ENCODE measurements around the gene TBKBP1.
"Not testable (repeated sequence)": the region's sequence is repeated elsewhere in the genome, so short reads cannot be mapped to it uniquely, and the experiment has no call there.

Gene TBKBP1

GRCh38 chr17:47663912-47664623 is 29.9 kb upstream of the TBKBP1 start:
- Histone ChIP-seq H3K9me3 (ENCODE audit: control insufficient read depth, low read length) (no peaks in the 10 kb centered on the region), H3K27me3 (ENCODE audit: control insufficient read depth, insufficient read depth, low read length) (no peaks in the 10 kb centered on the region), H3K4me3 (ENCODE audit: low read length) (no peak overlapping the region), H3K9ac (ENCODE audit: low read length) (no peak overlapping the region), H3K4me1 (ENCODE audit: control insufficient read depth, insufficient read depth, low read length) (no peaks in the 10 kb centered on the region), H3K36me3 (ENCODE audit: control insufficient read depth, insufficient read depth, low read length) (peaks cover 12% of the 10 kb centered on the region)

- Histone ChIP-seq H3K9me3 (ENCODE audit: control insufficient read depth, low read length) (no peaks in the 10 kb centered on the region), H3K36me3 (ENCODE audit: control insufficient read depth, insufficient read depth, low read length) (peaks cover 12% of the 10 kb centered on the region), H3K9ac (ENCODE audit: low read length) (no peak overlapping the region), H3K27me3 (ENCODE audit: control insufficient read depth, insufficient read depth, low read length) (no peaks in the 10 kb centered on the region), H3K4me3 (ENCODE audit: low read length) (no peak overlapping the region), H3K4me1 (ENCODE audit: control insufficient read depth, insufficient read depth, low read length) (no peaks in the 10 kb centered on the region)
Observed at GRCh38 chr17:47664624-47664941, 29.4 kb upstream of the TBKBP1 start.

DNA sequence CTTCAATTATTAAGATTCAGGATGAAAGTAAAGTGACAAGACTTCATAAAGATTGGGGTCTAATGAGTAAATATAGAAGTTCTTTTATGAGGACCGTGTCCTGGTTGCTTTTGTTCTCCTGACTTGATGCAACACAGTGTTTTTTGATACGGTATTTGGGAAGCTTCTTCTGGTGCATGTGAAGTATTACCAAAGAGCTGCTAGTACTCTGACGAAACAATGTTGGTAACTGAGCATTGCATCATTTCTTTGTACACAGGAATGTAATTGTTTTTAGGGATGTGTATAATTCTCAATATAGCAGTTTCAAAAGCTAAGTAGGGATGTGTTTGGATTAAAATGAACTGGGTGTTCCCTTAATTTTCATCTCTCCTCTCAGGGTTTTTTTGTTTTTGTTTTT is 28.3 kb upstream of the TBKBP1 start:
- no peaks in the 10 kb centered on the region for H3K9me3 ChIP-seq (ENCODE audit: control insufficient read depth, low read length)
- H3K4me3 ChIP-seq (ENCODE audit: low read length) = no peak overlapping the region
- no peaks in the 10 kb centered on the region for H3K27me3 ChIP-seq (ENCODE audit: control insufficient read depth, insufficient read depth, low read length)
- H3K9ac ChIP-seq (ENCODE audit: low read length) = no peak overlapping the region
- peaks cover 7% of the 10 kb centered on the region for H3K36me3 ChIP-seq (ENCODE audit: control insufficient read depth, insufficient read depth, low read length)
- H3K4me1 ChIP-seq (ENCODE audit: control insufficient read depth, insufficient read depth, low read length) = no peaks in the 10 kb centered on the region

DNA sequence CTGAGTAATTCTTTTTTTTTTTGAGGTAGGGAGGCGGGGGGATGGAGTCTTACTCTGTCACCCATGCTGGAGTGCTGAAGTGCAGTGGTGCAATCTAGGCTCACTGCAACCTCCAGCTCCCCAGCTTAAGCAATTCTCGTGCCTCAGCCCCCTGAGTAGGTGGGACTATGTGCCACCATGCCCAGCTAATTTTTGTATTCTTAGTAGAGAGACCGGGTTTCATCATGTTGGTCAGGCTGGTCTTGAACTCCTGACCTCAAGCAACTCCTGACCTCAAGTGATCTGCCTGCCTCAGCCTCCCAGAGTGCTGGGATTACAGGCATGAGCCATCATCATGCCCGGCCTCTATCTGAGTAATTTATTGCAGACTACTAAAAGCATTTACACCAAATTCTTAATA is 24.9 kb upstream of the TBKBP1 start:
- no peaks in the 10 kb centered on the region for H3K4me1 ChIP-seq (ENCODE audit: control insufficient read depth, insufficient read depth, low read length)
- no peaks in the 10 kb centered on the region for H3K9me3 ChIP-seq (ENCODE audit: control insufficient read depth, low read length)
- no peak overlapping the region for H3K9ac ChIP-seq (ENCODE audit: low read length)
- H3K4me3 ChIP-seq (ENCODE audit: low read length) = no peak overlapping the region
- peaks cover 6% of the 10 kb centered on the region for H3K36me3 ChIP-seq (ENCODE audit: control insufficient read depth, insufficient read depth, low read length)
- H3K27me3 ChIP-seq (ENCODE audit: control insufficient read depth, insufficient read depth, low read length) = no peaks in the 10 kb centered on the region

- Histone ChIP-seq H3K4me1 (ENCODE audit: control insufficient read depth, insufficient read depth, low read length) (no peaks in the 10 kb centered on the region), H3K9me3 (ENCODE audit: control insufficient read depth, low read length) (no peaks in the 10 kb centered on the region), H3K9ac (ENCODE audit: low read length) (no peak overlapping the region), H3K4me3 (ENCODE audit: low read length) (no peak overlapping the region), H3K27me3 (ENCODE audit: control insufficient read depth, insufficient read depth, low read length) (no peaks in the 10 kb centered on the region), H3K36me3 (ENCODE audit: control insufficient read depth, insufficient read depth, low read length) (peaks cover 2% of the 10 kb centered on the region)
Observed at GRCh38 chr17:47670064-47670463, 23.9 kb upstream of the TBKBP1 start.

- Histone ChIP-seq H3K4me1 (ENCODE audit: control insufficient read depth, insufficient read depth, low read length) (no peaks in the 10 kb centered on the region), H3K36me3 (ENCODE audit: control insufficient read depth, insufficient read depth, low read length) (peaks cover 12% of the 10 kb centered on the region), H3K9me3 (ENCODE audit: control insufficient read depth, low read length) (no peaks in the 10 kb centered on the region), H3K9ac (ENCODE audit: low read length) (no peak overlapping the region), H3K27me3 (ENCODE audit: control insufficient read depth, insufficient read depth, low read length) (no peaks in the 10 kb centered on the region), H3K4me3 (ENCODE audit: low read length) (no peak overlapping the region)
Observed at GRCh38 chr17:47674499-47674898, 19.5 kb upstream of the TBKBP1 start.

GRCh38 chr17:47675380-47676198 is 18.4 kb upstream of the TBKBP1 start:
- Histone ChIP-seq H3K27me3 (ENCODE audit: control insufficient read depth, insufficient read depth, low read length) (no peaks in the 10 kb centered on the region), H3K9ac (ENCODE audit: low read length) (no peak overlapping the region), H3K4me1 (ENCODE audit: control insufficient read depth, insufficient read depth, low read length) (no peaks in the 10 kb centered on the region), H3K4me3 (ENCODE audit: low read length) (no peak overlapping the region), H3K9me3 (ENCODE audit: control insufficient read depth, low read length) (no peaks in the 10 kb centered on the region), H3K36me3 (ENCODE audit: control insufficient read depth, insufficient read depth, low read length) (peaks cover 12% of the 10 kb centered on the region)

- Histone ChIP-seq H3K36me3 (ENCODE audit: control insufficient read depth, insufficient read depth, low read length) (peaks cover 12% of the 10 kb centered on the region), H3K4me1 (ENCODE audit: control insufficient read depth, insufficient read depth, low read length) (no peaks in the 10 kb centered on the region), H3K9ac (ENCODE audit: low read length) (no peak overlapping the region), H3K9me3 (ENCODE audit: control insufficient read depth, low read length) (no peaks in the 10 kb centered on the region), H3K4me3 (ENCODE audit: low read length) (no peak overlapping the region), H3K27me3 (ENCODE audit: control insufficient read depth, insufficient read depth, low read length) (no peaks in the 10 kb centered on the region)
Observed at GRCh38 chr17:47676199-47676472, 17.8 kb upstream of the TBKBP1 start.

- Histone ChIP-seq H3K4me1 (ENCODE audit: control insufficient read depth, insufficient read depth, low read length) (no peaks in the 10 kb centered on the region), H3K36me3 (ENCODE audit: control insufficient read depth, insufficient read depth, low read length) (peaks cover 12% of the 10 kb centered on the region), H3K9me3 (ENCODE audit: control insufficient read depth, low read length) (no peaks in the 10 kb centered on the region), H3K27me3 (ENCODE audit: control insufficient read depth, insufficient read depth, low read length) (no peaks in the 10 kb centered on the region), H3K9ac (ENCODE audit: low read length) (no peak overlapping the region), H3K4me3 (ENCODE audit: low read length) (no peak overlapping the region)
Observed at GRCh38 chr17:47676510-47677165, 17.3 kb upstream of the TBKBP1 start.

GRCh38 chr17:47678196-47678595 is 15.8 kb upstream of the TBKBP1 start:
- Histone ChIP-seq H3K4me3 (ENCODE audit: low read length) (no peak overlapping the region), H3K4me1 (ENCODE audit: control insufficient read depth, insufficient read depth, low read length) (no peaks in the 10 kb centered on the region), H3K9ac (ENCODE audit: low read length) (no peak overlapping the region), H3K9me3 (ENCODE audit: control insufficient read depth, low read length) (no peaks in the 10 kb centered on the region), H3K27me3 (ENCODE audit: control insufficient read depth, insufficient read depth, low read length) (no peaks in the 10 kb centered on the region), H3K36me3 (ENCODE audit: control insufficient read depth, insufficient read depth, low read length) (peaks cover 12% of the 10 kb centered on the region)

GRCh38 chr17:47682138-47682537 is 11.8 kb upstream of the TBKBP1 start:
- Histone ChIP-seq H3K27me3 (ENCODE audit: control insufficient read depth, insufficient read depth, low read length) (no peaks in the 10 kb centered on the region), H3K9ac (ENCODE audit: low read length) (no peak overlapping the region), H3K36me3 (ENCODE audit: control insufficient read depth, insufficient read depth, low read length) (no peaks in the 10 kb centered on the region)

GRCh38 chr17:47682727-47683126 is 11.2 kb upstream of the TBKBP1 start:
- H3K36me3 ChIP-seq (ENCODE audit: control insufficient read depth, insufficient read depth, low read length); H3K9ac ChIP-seq (ENCODE audit: low read length); H3K4me3 ChIP-seq (ENCODE audit: low read length); H3K9me3 ChIP-seq (ENCODE audit: control insufficient read depth, low read length); H3K27me3 ChIP-seq (ENCODE audit: control insufficient read depth, insufficient read depth, low read length); H3K4me1 ChIP-seq (ENCODE audit: control insufficient read depth, insufficient read depth, low read length): not testable (repeated sequence)

More at GRCh38 chr17:47682138-47682537, 11.8 kb upstream of the TBKBP1 start:
- Histone ChIP-seq H3K4me1 (ENCODE audit: control insufficient read depth, insufficient read depth, low read length) (no peaks in the 10 kb centered on the region), H3K9me3 (ENCODE audit: control insufficient read depth, low read length) (no peaks in the 10 kb centered on the region), H3K4me3 (ENCODE audit: low read length) (no peak overlapping the region)

Data from mucosa of stomach (tissue), 1 donor.